Measurements from ENCODE around the gene PMP22.

Gene PMP22

DNA sequence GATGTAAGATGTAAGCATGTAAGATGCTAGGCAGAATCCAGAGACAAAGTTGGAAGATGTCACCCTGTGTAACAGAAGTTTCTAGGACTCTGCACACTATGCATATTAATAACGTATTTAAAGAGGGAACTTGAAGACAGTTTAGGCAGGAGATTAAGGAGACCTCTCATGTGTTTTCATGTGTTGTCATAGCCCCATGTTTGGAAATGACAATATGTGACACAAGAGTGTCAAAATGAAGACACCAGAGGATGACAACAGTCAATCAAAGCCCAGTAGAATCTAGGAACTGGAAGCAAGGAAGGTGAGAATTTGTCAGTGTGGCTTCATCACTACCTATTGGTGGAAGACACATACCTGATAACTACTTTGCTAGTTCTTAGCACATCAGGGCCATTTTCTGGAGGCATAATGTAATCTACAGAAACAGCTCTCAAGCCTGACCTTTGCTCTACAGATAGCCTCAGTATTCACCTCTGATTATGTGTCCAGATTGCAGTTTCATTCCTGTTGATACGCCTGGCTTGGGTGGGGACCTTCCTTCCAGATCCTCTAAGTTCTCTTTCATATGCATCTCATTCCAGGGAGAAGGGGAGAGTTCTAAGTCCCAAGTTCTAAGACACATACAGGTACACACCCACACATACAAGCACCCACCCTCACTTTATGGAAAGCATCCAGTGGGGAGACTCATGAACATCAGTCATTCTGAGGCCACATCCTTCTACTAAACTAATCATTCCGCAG is 26.3 kb downstream of the PMP22 start:
- Histone ChIP-seq H3K27ac (ENCODE audit: insufficient read depth, low read length, poor library complexity, severe bottlenecking) (no peak overlapping the region), H3K9me3 (ENCODE audit: control insufficient read depth, low read length) (no peaks in the 10 kb centered on the region), H3K36me3 (ENCODE audit: control insufficient read depth, insufficient read depth, low read length) (no peaks in the 10 kb centered on the region), H3K27me3 (replicated peaks; ENCODE audit: control insufficient read depth, insufficient read depth, low read length, poor library complexity, severe bottlenecking) (no peaks in the 10 kb centered on the region), H3K4me3 (ENCODE audit: insufficient read depth, low read depth, low read length, poor library complexity, severe bottlenecking) (no peak overlapping the region), H3K4me1 (ENCODE audit: control insufficient read depth, insufficient read depth, low read length, poor library complexity, severe bottlenecking) (no peaks in the 10 kb centered on the region)
- DNase-seq, result no peak

GRCh38 chr17:15238057-15238456 is 27.1 kb downstream of the PMP22 start:
- Histone ChIP-seq H3K27ac (ENCODE audit: insufficient read depth, low read length, poor library complexity, severe bottlenecking) (no peak overlapping the region), H3K27me3 (replicated peaks; ENCODE audit: control insufficient read depth, insufficient read depth, low read length, poor library complexity, severe bottlenecking) (no peaks in the 10 kb centered on the region), H3K36me3 (ENCODE audit: control insufficient read depth, insufficient read depth, low read length) (no peaks in the 10 kb centered on the region), H3K4me3 (ENCODE audit: insufficient read depth, low read depth, low read length, poor library complexity, severe bottlenecking) (no peak overlapping the region), H3K9me3 (ENCODE audit: control insufficient read depth, low read length) (no peaks in the 10 kb centered on the region), H3K4me1 (ENCODE audit: control insufficient read depth, insufficient read depth, low read length, poor library complexity, severe bottlenecking) (no peaks in the 10 kb centered on the region)
- DNase-seq, result no peak

DNA sequence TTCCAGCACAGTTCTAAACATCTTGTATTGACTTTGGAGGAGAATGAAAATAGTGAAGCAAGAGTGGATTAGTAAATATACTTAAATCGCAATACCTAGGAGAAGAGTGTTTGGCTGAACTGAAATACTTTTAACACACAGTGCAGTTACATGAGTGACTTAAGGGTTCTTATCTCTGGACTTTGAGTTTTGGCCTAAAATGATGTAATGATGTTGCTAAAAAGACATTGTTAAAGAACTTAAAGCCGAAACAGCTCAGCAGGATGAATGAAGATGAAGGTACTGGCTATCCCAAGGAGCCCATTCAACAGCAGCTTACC is 28.1 kb downstream of the PMP22 start:
- Histone ChIP-seq H3K4me3 (ENCODE audit: insufficient read depth, low read depth, low read length, poor library complexity, severe bottlenecking) (no peak overlapping the region), H3K27ac (ENCODE audit: insufficient read depth, low read length, poor library complexity, severe bottlenecking) (no peak overlapping the region), H3K9me3 (ENCODE audit: control insufficient read depth, low read length) (no peaks in the 10 kb centered on the region), H3K36me3 (ENCODE audit: control insufficient read depth, insufficient read depth, low read length) (no peaks in the 10 kb centered on the region), H3K4me1 (ENCODE audit: control insufficient read depth, insufficient read depth, low read length, poor library complexity, severe bottlenecking) (no peaks in the 10 kb centered on the region), H3K27me3 (replicated peaks; ENCODE audit: control insufficient read depth, insufficient read depth, low read length, poor library complexity, severe bottlenecking) (no peaks in the 10 kb centered on the region)
- DNase-seq, result no peak

DNA sequence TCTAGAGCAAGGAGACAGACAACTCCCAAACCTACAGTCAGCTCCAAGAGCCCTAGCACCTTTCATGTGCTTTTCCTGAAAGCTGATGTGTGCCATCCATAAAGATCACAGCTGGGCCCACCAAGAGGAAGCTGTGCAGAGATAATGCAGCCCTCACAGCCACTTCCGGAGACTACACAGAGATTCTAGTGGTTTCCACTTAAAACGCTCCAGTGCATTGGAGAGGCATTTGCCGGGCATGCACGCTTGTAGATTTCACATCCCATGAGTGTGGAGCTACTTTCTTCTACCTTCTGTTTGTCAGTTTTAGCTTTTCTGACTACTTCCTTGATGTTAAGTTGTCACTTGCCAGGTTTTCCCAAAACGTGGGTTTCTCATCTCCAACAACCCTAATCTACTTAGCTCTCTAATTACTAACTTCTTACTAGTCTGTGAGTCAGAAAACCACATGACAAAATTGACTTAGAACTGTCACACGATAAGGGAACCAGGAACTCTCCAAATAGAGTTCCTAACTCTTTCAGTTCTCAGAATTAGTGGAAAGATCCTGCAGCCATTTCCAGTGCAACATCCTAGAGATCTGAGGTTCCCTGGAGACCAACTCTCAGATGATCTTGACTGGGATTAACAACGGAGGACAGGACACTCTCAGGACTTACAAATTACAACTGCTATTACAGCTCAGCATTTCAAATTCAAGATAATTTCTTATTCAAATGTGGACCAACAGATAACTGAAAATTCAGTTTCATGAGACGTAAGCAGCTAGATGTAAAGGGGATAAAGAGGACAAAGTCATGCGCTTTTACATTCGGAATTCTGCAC is 28.6 kb downstream of the PMP22 start:
- no peaks in the 10 kb centered on the region for H3K36me3 ChIP-seq (ENCODE audit: control insufficient read depth, insufficient read depth, low read length)
- H3K27me3 ChIP-seq (replicated peaks; ENCODE audit: control insufficient read depth, insufficient read depth, low read length, poor library complexity, severe bottlenecking), result no peaks in the 10 kb centered on the region
- no peaks in the 10 kb centered on the region for H3K4me1 ChIP-seq (ENCODE audit: control insufficient read depth, insufficient read depth, low read length, poor library complexity, severe bottlenecking)
- no peaks in the 10 kb centered on the region for H3K9me3 ChIP-seq (ENCODE audit: control insufficient read depth, low read length)
- H3K4me3 ChIP-seq (ENCODE audit: insufficient read depth, low read depth, low read length, poor library complexity, severe bottlenecking), result no peak overlapping the region
- no peak overlapping the region for H3K27ac ChIP-seq (ENCODE audit: insufficient read depth, low read length, poor library complexity, severe bottlenecking)
- no peak for DNase-seq

- no peak overlapping the region for H3K27ac ChIP-seq (ENCODE audit: insufficient read depth, low read length, poor library complexity, severe bottlenecking)
- H3K4me3 ChIP-seq (ENCODE audit: insufficient read depth, low read depth, low read length, poor library complexity, severe bottlenecking), result no peak overlapping the region
- DNase-seq, result no peak
- H3K27me3 ChIP-seq (replicated peaks; ENCODE audit: control insufficient read depth, insufficient read depth, low read length, poor library complexity, severe bottlenecking), result no peaks in the 10 kb centered on the region
- no peaks in the 10 kb centered on the region for H3K9me3 ChIP-seq (ENCODE audit: control insufficient read depth, low read length)
- H3K36me3 ChIP-seq (ENCODE audit: control insufficient read depth, insufficient read depth, low read length), result no peaks in the 10 kb centered on the region
- H3K4me1 ChIP-seq (ENCODE audit: control insufficient read depth, insufficient read depth, low read length, poor library complexity, severe bottlenecking), result no peaks in the 10 kb centered on the region
Observed at GRCh38 chr17:15233971-15234370, 31.2 kb downstream of the PMP22 start.

DNA sequence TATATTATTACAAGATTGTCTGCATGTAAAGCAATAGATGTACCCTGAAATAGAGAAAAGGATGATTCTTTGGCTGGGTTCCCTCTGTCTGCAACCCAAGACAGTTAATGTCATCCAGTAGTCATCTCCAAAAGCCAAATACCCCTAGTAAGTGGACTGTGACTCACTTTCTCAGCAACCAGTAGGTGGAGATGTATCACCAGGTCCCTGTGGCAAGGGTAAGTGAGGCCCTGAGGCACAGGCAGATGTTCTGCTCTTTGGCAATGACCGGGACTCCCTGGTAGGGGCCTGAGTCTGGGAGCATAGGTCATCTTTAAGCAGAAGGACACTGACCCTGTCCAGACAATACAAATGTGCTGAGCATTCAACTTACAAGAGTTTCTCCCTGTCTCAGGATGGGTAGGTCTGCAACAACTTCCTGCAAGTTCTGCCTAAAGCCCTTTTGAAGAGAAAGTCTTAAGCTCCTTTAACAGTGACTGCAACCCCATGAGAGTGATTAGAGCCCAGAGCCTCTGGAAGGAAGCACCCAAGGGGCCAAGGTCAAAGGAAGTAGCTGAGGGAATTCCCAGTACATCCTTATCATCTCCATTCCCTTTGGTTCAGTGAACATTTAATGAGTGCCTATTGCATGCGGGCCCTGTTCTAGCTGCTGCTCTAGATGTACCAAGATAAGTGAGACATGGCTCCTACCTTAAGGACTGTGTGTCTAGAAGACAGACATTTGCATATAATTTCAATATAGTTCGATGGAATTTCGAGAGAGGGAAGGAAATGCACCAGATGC is 31.9 kb downstream of the PMP22 start:
- no peaks in the 10 kb centered on the region for H3K4me1 ChIP-seq (ENCODE audit: control insufficient read depth, insufficient read depth, low read length, poor library complexity, severe bottlenecking)
- H3K27me3 ChIP-seq (replicated peaks; ENCODE audit: control insufficient read depth, insufficient read depth, low read length, poor library complexity, severe bottlenecking), result no peaks in the 10 kb centered on the region
- no peak overlapping the region for H3K4me3 ChIP-seq (ENCODE audit: insufficient read depth, low read depth, low read length, poor library complexity, severe bottlenecking)
- no peaks in the 10 kb centered on the region for H3K36me3 ChIP-seq (ENCODE audit: control insufficient read depth, insufficient read depth, low read length)
- no peak overlapping the region for H3K27ac ChIP-seq (ENCODE audit: insufficient read depth, low read length, poor library complexity, severe bottlenecking)
- no peaks in the 10 kb centered on the region for H3K9me3 ChIP-seq (ENCODE audit: control insufficient read depth, low read length)
- no peak for DNase-seq

GRCh38 chr17:15232517-15232915 is 32.6 kb downstream of the PMP22 start:
- no peaks in the 10 kb centered on the region for H3K36me3 ChIP-seq (ENCODE audit: control insufficient read depth, insufficient read depth, low read length)
- no peak for DNase-seq
- no peak overlapping the region for H3K27ac ChIP-seq (ENCODE audit: insufficient read depth, low read length, poor library complexity, severe bottlenecking)

DNA sequence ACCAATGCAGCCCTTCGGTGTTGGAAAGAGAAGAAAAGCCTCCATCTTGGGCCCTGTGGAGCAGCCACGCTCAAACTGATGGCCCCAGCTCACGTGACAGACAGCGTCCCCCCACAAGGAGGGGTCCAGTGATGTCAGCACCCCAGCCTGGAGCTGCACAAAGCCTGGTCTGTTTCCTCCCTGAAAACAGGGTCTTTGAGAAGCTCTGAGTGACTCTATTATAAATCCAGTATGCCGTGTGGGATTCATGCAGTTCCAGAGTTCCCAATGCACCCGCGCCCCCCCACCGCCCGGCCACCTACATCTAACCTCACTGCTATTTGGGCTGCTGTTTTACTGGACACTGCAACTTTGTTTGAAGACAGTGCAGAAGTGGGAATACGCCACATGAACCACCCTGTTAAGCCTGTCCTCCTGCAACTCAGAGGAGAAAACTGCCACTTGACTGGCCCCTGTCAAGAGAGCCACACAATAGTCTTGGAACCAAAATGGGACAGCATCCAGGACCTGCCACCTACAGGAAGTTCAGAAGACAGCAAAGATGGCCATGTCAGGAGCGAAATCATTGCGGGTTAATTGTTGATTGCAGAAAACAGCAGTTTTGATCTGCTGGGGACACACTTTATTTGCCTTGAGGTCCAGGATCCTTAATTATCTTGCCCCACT is 33.1 kb downstream of the PMP22 start:
- H3K27me3 ChIP-seq (replicated peaks; ENCODE audit: control insufficient read depth, insufficient read depth, low read length, poor library complexity, severe bottlenecking), result no peaks in the 10 kb centered on the region
- DNase-seq, result no peak
- no peaks in the 10 kb centered on the region for H3K36me3 ChIP-seq (ENCODE audit: control insufficient read depth, insufficient read depth, low read length)
- no peak overlapping the region for H3K4me3 ChIP-seq (ENCODE audit: insufficient read depth, low read depth, low read length, poor library complexity, severe bottlenecking)
- no peaks in the 10 kb centered on the region for H3K4me1 ChIP-seq (ENCODE audit: control insufficient read depth, insufficient read depth, low read length, poor library complexity, severe bottlenecking)
- H3K9me3 ChIP-seq (ENCODE audit: control insufficient read depth, low read length), result no peaks in the 10 kb centered on the region
- no peak overlapping the region for H3K27ac ChIP-seq (ENCODE audit: insufficient read depth, low read length, poor library complexity, severe bottlenecking)

More at GRCh38 chr17:15232517-15232915, 32.6 kb downstream of the PMP22 start:
- Histone ChIP-seq H3K4me3 (ENCODE audit: insufficient read depth, low read depth, low read length, poor library complexity, severe bottlenecking) (no peak overlapping the region), H3K4me1 (ENCODE audit: control insufficient read depth, insufficient read depth, low read length, poor library complexity, severe bottlenecking) (no peaks in the 10 kb centered on the region), H3K27me3 (replicated peaks; ENCODE audit: control insufficient read depth, insufficient read depth, low read length, poor library complexity, severe bottlenecking) (no peaks in the 10 kb centered on the region), H3K9me3 (ENCODE audit: control insufficient read depth, low read length) (no peaks in the 10 kb centered on the region)

DNA sequence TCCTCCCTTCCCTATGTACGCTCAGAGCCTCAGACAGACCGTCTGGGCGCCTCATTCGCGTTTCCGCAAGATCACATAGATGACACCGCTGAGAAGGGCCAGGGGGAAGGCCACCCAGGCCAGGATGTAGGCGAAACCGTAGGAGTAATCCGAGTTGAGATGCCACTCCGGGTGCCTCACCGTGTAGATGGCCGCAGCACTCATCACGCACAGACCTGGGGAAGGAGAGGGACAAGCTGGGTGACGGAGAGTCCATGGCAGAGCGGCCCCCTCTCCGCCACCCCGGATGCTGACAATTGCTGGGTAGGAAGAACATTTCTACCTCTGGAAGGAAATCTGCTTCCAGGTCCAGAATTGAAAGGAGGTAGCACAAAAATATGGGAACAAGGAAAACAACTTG is 34.3 kb downstream of the PMP22 start:
- no peaks in the 10 kb centered on the region for H3K4me1 ChIP-seq (ENCODE audit: control insufficient read depth, insufficient read depth, low read length, poor library complexity, severe bottlenecking)
- H3K27me3 ChIP-seq (replicated peaks; ENCODE audit: control insufficient read depth, insufficient read depth, low read length, poor library complexity, severe bottlenecking), result no peaks in the 10 kb centered on the region
- no peak for DNase-seq
- no peaks in the 10 kb centered on the region for H3K36me3 ChIP-seq (ENCODE audit: control insufficient read depth, insufficient read depth, low read length)
- H3K9me3 ChIP-seq (ENCODE audit: control insufficient read depth, low read length), result no peaks in the 10 kb centered on the region
- H3K27ac ChIP-seq (ENCODE audit: insufficient read depth, low read length, poor library complexity, severe bottlenecking), result no peak overlapping the region
- no peak overlapping the region for H3K4me3 ChIP-seq (ENCODE audit: insufficient read depth, low read depth, low read length, poor library complexity, severe bottlenecking)
